ENCODE measurements around the gene OSTF1.

Gene OSTF1

DNA sequence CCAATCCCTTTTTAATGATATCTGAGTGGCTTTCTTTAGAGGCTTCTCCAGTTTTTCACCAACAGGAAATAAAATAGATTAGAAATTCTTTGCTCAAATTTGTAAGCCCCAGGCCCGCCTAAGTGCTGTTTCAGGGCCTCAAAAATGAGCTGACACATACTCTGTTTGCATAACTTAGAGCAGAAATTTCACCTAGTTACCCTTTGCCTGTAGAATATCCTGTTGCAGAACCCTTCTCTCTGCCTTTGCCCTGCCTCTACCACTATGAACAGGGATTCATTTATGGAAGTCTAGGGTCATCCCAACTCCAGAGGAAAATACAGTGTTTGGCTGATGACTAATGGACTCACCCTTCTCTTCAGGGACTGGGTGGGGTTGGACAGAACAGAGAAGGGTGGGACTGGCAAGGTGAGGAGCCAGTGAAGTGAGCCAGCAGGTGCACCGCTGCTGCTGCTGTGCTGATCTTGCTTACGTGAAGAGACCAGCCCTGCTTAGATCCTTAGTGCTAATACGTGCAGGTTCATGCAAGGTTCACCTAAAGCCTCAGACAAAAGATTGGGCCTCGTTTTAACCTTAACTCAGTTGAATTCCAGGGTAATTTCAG lies 22.8 kb downstream of the OSTF1 start:
- DNase-seq, result no peak
- Histone ChIP-seq H3K27me3 (ENCODE audit: insufficient read depth, low read depth, severe bottlenecking) (no peaks in the 10 kb centered on the region), H3K9me3 (ENCODE audit: severe bottlenecking) (no peaks in the 10 kb centered on the region), H3K4me3 (ENCODE audit: low read depth, low read length) (no peak overlapping the region), H3K36me3 (no peaks in the 10 kb centered on the region), H3K27ac (no peak overlapping the region)
- TF ChIP-seq, protein P1, sequence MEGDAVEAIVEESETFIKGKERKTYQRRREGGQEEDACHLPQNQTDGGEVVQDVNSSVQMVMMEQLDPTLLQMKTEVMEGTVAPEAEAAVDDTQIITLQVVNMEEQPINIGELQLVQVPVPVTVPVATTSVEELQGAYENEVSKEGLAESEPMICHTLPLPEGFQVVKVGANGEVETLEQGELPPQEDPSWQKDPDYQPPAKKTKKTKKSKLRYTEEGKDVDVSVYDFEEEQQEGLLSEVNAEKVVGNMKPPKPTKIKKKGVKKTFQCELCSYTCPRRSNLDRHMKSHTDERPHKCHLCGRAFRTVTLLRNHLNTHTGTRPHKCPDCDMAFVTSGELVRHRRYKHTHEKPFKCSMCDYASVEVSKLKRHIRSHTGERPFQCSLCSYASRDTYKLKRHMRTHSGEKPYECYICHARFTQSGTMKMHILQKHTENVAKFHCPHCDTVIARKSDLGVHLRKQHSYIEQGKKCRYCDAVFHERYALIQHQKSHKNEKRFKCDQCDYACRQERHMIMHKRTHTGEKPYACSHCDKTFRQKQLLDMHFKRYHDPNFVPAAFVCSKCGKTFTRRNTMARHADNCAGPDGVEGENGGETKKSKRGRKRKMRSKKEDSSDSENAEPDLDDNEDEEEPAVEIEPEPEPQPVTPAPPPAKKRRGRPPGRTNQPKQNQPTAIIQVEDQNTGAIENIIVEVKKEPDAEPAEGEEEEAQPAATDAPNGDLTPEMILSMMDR (IDR thresholded peaks at IDR 0.05; ENCODE audit: low read depth, low read length), result no peak

DNA sequence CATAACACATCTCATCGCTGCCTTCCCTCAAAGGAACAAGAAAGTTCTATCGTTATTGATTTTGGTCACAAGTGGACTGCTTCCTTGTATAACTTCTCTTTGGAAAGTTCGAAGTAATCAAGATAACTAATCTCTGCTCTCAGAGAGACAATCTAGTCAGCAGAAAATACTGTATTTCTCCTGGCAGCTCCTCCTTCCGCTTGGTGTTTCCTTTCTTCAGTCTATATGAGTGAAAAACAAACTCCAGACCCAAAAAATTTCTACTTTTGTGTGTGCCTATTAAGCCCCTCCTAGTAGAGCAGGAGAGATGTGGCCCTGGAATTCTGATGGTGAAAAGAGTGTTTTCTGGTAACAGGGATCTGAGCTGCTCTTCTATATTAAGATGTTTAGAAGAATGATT lies 24.5 kb downstream of the OSTF1 start:
- Histone ChIP-seq H3K36me3 (no peaks in the 10 kb centered on the region), H3K9me3 (ENCODE audit: severe bottlenecking) (no peaks in the 10 kb centered on the region), H3K27me3 (ENCODE audit: insufficient read depth, low read depth, severe bottlenecking) (no peaks in the 10 kb centered on the region), H3K4me3 (ENCODE audit: low read depth, low read length) (no peak overlapping the region), H3K27ac (no peak overlapping the region)
- DNase-seq, result no peak
- TF ChIP-seq, protein P1 (IDR thresholded peaks at IDR 0.05; ENCODE audit: low read depth, low read length), result no peak

DNA sequence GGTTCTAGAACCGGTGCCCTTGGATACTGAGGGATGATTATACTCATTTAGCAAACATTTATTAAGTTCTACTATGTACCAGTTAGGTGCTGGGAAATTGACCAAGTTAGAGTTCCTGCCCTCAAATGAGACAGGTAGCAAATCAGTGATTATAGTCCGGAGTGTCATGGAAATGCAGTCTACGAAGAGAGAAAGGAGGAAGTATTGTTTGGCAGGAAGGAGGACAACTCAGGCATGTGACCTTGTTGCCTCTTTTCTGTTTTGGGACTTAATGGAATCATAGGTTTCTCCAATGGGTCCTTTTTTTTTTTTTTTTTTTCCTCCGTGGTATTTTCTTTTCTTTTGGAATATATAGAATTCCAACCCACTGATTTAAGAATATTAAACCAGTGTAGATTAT lies 28.0 kb downstream of the OSTF1 start:
- TF ChIP-seq, protein P1 (IDR thresholded peaks at IDR 0.05; ENCODE audit: low read depth, low read length), result no peak
- Histone ChIP-seq H3K9me3 (ENCODE audit: severe bottlenecking) (no peaks in the 10 kb centered on the region), H3K4me3 (ENCODE audit: low read depth, low read length) (no peak overlapping the region), H3K27me3 (ENCODE audit: insufficient read depth, low read depth, severe bottlenecking) (no peaks in the 10 kb centered on the region), H3K36me3 (no peaks in the 10 kb centered on the region), H3K27ac (no peak overlapping the region)
- no peak for DNase-seq

DNA sequence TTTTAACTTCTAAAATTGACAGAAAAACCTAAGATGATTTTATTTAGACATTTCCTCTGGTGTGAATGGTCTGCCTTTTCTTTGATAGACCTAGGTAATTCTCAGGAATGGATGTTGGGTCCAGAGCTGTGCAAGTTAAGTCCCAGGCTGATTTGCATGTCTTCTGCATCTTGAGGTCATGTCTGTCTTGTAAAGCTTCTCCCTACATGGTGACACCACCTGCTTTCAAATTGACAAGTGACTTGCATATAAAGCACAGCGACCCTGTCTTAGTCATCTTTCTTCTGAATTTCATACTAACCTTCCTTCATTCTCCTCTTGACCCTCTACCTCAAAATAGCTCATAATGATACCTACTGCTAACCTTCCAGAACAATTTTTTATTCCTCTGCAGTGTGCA lies 29.2 kb downstream of the OSTF1 start:
- Histone ChIP-seq H3K27me3 (ENCODE audit: insufficient read depth, low read depth, severe bottlenecking) (no peaks in the 10 kb centered on the region), H3K4me3 (ENCODE audit: low read depth, low read length) (no peak overlapping the region), H3K9me3 (ENCODE audit: severe bottlenecking) (no peaks in the 10 kb centered on the region), H3K27ac (no peak overlapping the region), H3K36me3 (no peaks in the 10 kb centered on the region)
- TF ChIP-seq, protein P1 (IDR thresholded peaks at IDR 0.05; ENCODE audit: low read depth, low read length), result no peak
- no peak for DNase-seq

DNA sequence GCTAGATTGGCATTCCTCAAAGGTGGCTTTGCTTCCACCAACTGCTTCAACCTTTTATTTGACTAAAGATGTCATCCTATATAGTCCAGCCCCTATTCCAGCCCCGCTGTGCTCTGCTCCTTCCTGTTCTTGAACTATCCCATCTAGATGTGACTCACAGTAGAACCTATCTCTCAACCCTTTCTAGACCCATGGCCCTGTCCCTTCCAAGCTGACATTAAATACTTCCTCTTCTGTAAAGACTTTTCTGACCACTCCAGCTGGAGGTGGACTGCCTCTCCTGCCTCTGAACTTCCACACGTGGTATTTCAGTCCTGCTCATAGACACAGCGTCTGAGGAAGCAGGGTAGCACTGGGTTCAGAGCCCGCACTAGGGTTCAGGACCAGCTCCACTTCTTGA lies 32.4 kb downstream of the OSTF1 start:
- TF ChIP-seq, protein P1 (IDR thresholded peaks at IDR 0.05; ENCODE audit: low read depth, low read length), result no peak
- Histone ChIP-seq H3K36me3 (no peaks in the 10 kb centered on the region), H3K27me3 (ENCODE audit: insufficient read depth, low read depth, severe bottlenecking) (no peaks in the 10 kb centered on the region), H3K9me3 (ENCODE audit: severe bottlenecking) (no peaks in the 10 kb centered on the region), H3K4me3 (ENCODE audit: low read depth, low read length) (no peak overlapping the region), H3K27ac (no peak overlapping the region)
- no peak for DNase-seq

DNA sequence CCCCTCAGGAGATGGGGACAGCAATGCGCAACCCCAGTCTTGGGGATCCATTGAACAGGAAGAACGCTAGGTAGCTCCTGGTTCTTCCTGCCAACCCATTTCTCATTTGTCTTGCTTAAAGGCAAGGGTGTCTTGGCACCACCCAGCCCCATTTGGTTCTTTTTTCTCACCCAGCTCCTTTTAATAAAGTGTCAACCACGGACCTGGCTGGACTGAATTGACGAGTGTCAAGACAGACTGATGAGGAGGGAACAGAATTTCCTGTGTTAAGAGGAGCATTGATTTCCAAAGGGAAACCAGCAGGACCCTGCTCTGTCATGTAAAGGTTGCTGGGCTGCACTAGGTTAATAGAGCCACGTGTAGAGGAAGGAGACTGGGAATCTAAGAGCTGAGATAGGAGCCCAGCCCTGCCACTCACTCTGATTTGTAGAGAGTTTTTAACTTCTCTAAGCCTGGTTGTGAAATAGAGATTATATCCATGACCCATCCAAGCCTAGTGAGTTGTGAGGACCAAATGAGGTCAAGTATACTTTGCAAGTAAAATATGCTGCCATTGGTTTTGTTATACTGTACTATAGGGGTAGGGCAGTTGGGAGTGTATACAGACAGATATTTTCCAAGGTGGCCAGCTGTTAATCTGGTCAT lies 33.7 kb downstream of the OSTF1 start:
- Histone ChIP-seq H3K9me3 (ENCODE audit: severe bottlenecking) (no peaks in the 10 kb centered on the region), H3K27me3 (ENCODE audit: insufficient read depth, low read depth, severe bottlenecking) (no peaks in the 10 kb centered on the region), H3K27ac (no peak overlapping the region), H3K4me3 (ENCODE audit: low read depth, low read length) (no peak overlapping the region), H3K36me3 (no peaks in the 10 kb centered on the region)
- TF ChIP-seq, protein P1 (IDR thresholded peaks at IDR 0.05; ENCODE audit: low read depth, low read length), result no peak
- DNase-seq, result no peak

All from WERI-Rb-1 (cell line).